AG04450 (cell line): ENCODE data around the gene DYNLRB1. TPM values are rescaled to one million over a fixed set of nuclear protein-coding genes. Genes with fewer than 3 reads are reported as not detected.

Source experiments
- CTCF ChIA-PET: fragments of 300-600, 350-600 bp; formaldehyde crosslinking; extraction: SDS; loops from one replicate; lab custom pipeline; 2022; ENCODE audit warnings: antibody characterized with exemption, inconsistent platforms; lab: Charles Lee
- POLR2A ChIA-PET: fragments of 350-600 bp; formaldehyde crosslinking; extraction: SDS; loops from one replicate; lab custom pipeline; 2021; ENCODE audit warnings: antibody characterized with exemption, inconsistent platforms; lab: Yijun Ruan, JAX
- DNase-seq: peaks from one replicate; pipeline ENCODE4 v3.0.0-alpha.2; 2011; ENCODE audit warnings: low read depth, low spot score
- H3K27ac ChIP-seq: one replicate; pipeline ENCODE4 v1.5.1; 2012; ENCODE audit warnings: low read depth, low read length, control low read depth
- H3K27me3 ChIP-seq: one replicate; pipeline ENCODE4 v1.6.0; 2012; ENCODE audit warnings: low read length; ENCODE audit not compliant: control insufficient read depth, insufficient read depth
- H3K4me3 ChIP-seq: 2 replicates; pipeline ENCODE4 v1.5.1; 2011; ENCODE audit warnings: mild to moderate bottlenecking, low read depth, low read length, control low read depth
- H3K9me3 ChIP-seq: 2 replicates; pipeline ENCODE4 v1.5.1; 2012; ENCODE audit warnings: low read length; ENCODE audit not compliant: control insufficient read depth, insufficient read depth
- CTCF ChIP-seq: IDR thresholded peaks from 2 replicates; pipeline ENCODE4 v1.5.1; 2011; ENCODE audit warnings: low read depth, low read length, control low read depth, inconsistent platforms
- polyA minus RNA-seq: library from RNA; depleted of rRNA, polyadenylated mRNA; stranded (reverse); fragments of >200 nt; gene quantifications from 2 replicates; pipeline ENCODE4 v1.2.3, GENCODE V29; 2011; rRNA and poly(A)+ RNA removed
- polyA plus RNA-seq: library from polyadenylated mRNA; depleted of rRNA; stranded (reverse); fragments of >200 nt; gene quantifications from 2 replicates; pipeline ENCODE4 v1.2.3, GENCODE V29; 2011; rRNA removed

The DYNLRB1 gene
- polyA plus RNA-seq (256 and 325 TPM in 2 replicates), polyA minus RNA-seq (234 and 264 TPM in 2 replicates)

GRCh38 chr20:34516247-34517113 is at the start of gene DYNLRB1:
Gene DYNLRB1 (plus strand): TSS chr20:34516422. CDS start chr20:34516459, 37 bp downstream.
- DNase-seq = peak; percentile 94
- POLR2A ChIA-PET = interaction anchor here (0.5 to 2.4 kb wide), 5 partner anchors 9 to 204 kb away, joined by 3 to 18 read pairs (median 4); partner anchors contain the start of gene ITCH
- TF ChIP-seq CTCF = no peak
- Histone ChIP-seq H3K27ac (peak within 1 kb of the TSS; percentile 92), H3K9me3 (no peaks in the 10 kb centered on the region; the same call in 1 of the 2 replicates), H3K4me3 (peak within 1 kb of the TSS; percentile 82), H3K27me3 (no peaks in the 10 kb centered on the region)
- CTCF ChIA-PET = interaction anchor here (0.6 to 3.9 kb wide), 4 partner anchors 191 to 254 kb away, joined by 3 to 38 read pairs (median 4); no protein-coding TSS in a partner anchor

- Histone ChIP-seq H3K27ac (no peak overlapping the region), H3K9me3 (no peaks in the 10 kb centered on the region)
- CTCF ChIA-PET = interaction anchor here (0.6 to 2.1 kb wide), 3 partner anchors 156 to 267 kb away, joined by 3 to 12 read pairs (median 5); no protein-coding TSS in a partner anchor
These were observed 47.3 kb upstream of the DYNLRB1 start for GRCh38 chr20:34468951-34469350.

GRCh38 chr20:34472246-34472925 is 43.8 kb upstream of the DYNLRB1 start:
- no peak for DNase-seq
- no peak overlapping the region for H3K4me3 ChIP-seq
- H3K9me3 ChIP-seq = no peaks in the 10 kb centered on the region; the same call in 1 of the 2 replicates
- ChIA-PET CTCF (interaction anchor here (1.2 to 2.6 kb wide), 2 partner anchors 12 to 159 kb away, joined by 3 to 21 read pairs; no protein-coding TSS in a partner anchor), POLR2A (no interaction called here)
- no peak for TF ChIP-seq CTCF
- no peaks in the 10 kb centered on the region for H3K27me3 ChIP-seq
- H3K27ac ChIP-seq = no peak overlapping the region

More at GRCh38 chr20:34468951-34469350, 47.3 kb upstream of the DYNLRB1 start:
- Histone ChIP-seq H3K4me3 (no peak overlapping the region), H3K27me3 (no peaks in the 10 kb centered on the region)
- POLR2A ChIA-PET = interaction anchor here (0.7 kb wide), 1 partner anchor 698 kb away, joined by 4 read pairs; no protein-coding TSS in a partner anchor
- no peak for DNase-seq
- no peak for TF ChIP-seq CTCF

- DNase-seq = no peak
- peak; percentile 44 for TF ChIP-seq CTCF
- Histone ChIP-seq H3K27me3 (no peaks in the 10 kb centered on the region), H3K27ac (no peak overlapping the region), H3K9me3 (no peaks in the 10 kb centered on the region; the same call in 1 of the 2 replicates), H3K4me3 (no peak overlapping the region)
- ChIA-PET POLR2A (no interaction called here), CTCF (interaction anchor here (0.6 to 2.6 kb wide), 3 partner anchors 11 to 279 kb away, joined by 3 to 21 read pairs (median 3); no protein-coding TSS in a partner anchor)
These were observed 42.8 kb upstream of the DYNLRB1 start for GRCh38 chr20:34473262-34473883.
